Measurements from ENCODE around the gene PGBD4.
A peak's percentile ranks its signal among the peaks of the same experiment; 100 is the strongest.
"Not testable (repeated sequence)": the region's sequence is repeated elsewhere in the genome, so short reads cannot be mapped to it uniquely, and the experiment has no call there.

The PGBD4 gene

DNA sequence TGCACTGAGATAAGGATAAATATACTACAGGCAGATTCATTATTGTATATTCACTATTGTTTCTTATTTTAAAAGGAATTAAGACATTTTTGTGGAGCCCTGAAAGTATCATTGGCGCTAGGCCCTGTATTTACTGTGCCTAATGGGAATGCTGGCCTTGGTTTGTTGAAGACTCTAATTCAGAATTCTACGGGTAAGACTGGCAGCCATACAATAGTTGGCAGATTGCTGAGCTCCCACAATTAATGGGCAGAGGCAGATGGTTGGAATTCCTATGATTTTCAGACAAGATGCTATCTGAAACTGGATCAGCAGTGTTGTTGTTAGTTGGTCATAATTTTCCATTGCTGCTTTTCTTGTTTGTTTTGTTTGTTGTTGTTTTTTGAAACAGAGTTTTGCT is 14.7 kb downstream of the PGBD4 start:
- H3K79me1 ChIP-seq (replicated peaks; ENCODE audit: low read length, poor library complexity, severe bottlenecking) = no peaks in the 10 kb centered on the region
- no peak overlapping the region for H2BK120ac ChIP-seq (ENCODE audit: low read depth, low read length)
- no peaks in the 10 kb centered on the region for H3K36me3 ChIP-seq (ENCODE audit: control insufficient read depth in 1 of 2, insufficient read depth in 2 of 2, low read depth in 1 of 2, low read length in 2 of 2)
- H3K23ac ChIP-seq (ENCODE audit: low read length in 2 of 2) = no peak overlapping the region
- H3K18ac ChIP-seq (ENCODE audit: low read depth in 1 of 2, low read length in 2 of 2) = no peak overlapping the region
- no peak overlapping the region for H2AK5ac ChIP-seq (ENCODE audit: low read length, severe bottlenecking)
- H4K8ac ChIP-seq (ENCODE audit: low read length) = no peak overlapping the region
- no peak overlapping the region for H3K14ac ChIP-seq (ENCODE audit: low read length in 2 of 2)
- H3K4me1 ChIP-seq (ENCODE audit: control insufficient read depth, insufficient read depth, low read depth, low read length) = no peaks in the 10 kb centered on the region
- no peak overlapping the region for H4K91ac ChIP-seq (ENCODE audit: low read length)
- peaks cover 0 to 11% of the 10 kb centered on the region in 2 experiments for H3K27me3 ChIP-seq (ENCODE audit: control insufficient read depth in 1 of 2, insufficient read depth in 1 of 2, low read length in 2 of 2)
- H2BK15ac ChIP-seq (ENCODE audit: low read depth, poor library complexity, severe bottlenecking) = no peak overlapping the region
- H3K9me3 ChIP-seq (ENCODE audit: control insufficient read depth, low read length) = no peaks in the 10 kb centered on the region
- 90% methylated on average over 2 of the region's 2 CpGs for WGBS
- no peak overlapping the region for H2BK5ac ChIP-seq (ENCODE audit: low read depth, low read length, poor library complexity, severe bottlenecking)
- no peak overlapping the region for H3K4me2 ChIP-seq (ENCODE audit: low read length, poor library complexity, severe bottlenecking)
- H2BK12ac ChIP-seq (ENCODE audit: low read length in 2 of 2) = peak overlapping the region in 1 of 2 experiments; percentile 11
- H3K27ac ChIP-seq (ENCODE audit: low read length, poor library complexity, severe bottlenecking) = no peak overlapping the region
- no peak overlapping the region for H3K4me3 ChIP-seq (ENCODE audit: insufficient read depth in 1 of 2, low read depth in 1 of 2, low read length in 2 of 2)
- no peak for DNase-seq
- no peak overlapping the region for H3K9ac ChIP-seq (ENCODE audit: low read length)
- H3K4ac ChIP-seq (ENCODE audit: low read depth in 1 of 2, low read length in 2 of 2) = no peak overlapping the region
- no peak overlapping the region for H2AFZ ChIP-seq (ENCODE audit: low read depth, low read length)

DNA sequence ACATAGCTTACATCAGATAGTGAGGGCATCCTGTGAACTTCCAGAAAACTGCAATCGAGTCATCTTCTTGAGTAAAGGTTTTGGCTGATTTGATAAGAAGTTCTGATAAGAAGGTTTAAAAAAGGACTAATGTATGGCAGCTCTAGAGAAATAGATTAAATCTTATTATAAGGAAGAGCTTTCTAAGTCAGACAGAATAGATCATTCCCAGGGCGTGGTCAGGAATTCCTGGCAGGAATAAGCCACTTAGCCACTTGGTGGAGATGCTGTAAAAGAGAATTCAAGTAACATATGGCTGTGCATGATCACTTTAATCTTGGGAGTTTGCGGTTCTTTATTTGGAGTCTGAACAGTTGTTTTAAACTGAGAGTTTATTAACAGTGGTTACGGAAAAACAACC is 17.4 kb downstream of the PGBD4 start:
- no peak overlapping the region for H4K8ac ChIP-seq (ENCODE audit: low read length)
- H2BK120ac ChIP-seq (ENCODE audit: low read depth, low read length) = no peak overlapping the region
- H2BK15ac ChIP-seq (ENCODE audit: low read depth, poor library complexity, severe bottlenecking) = no peak overlapping the region

DNA sequence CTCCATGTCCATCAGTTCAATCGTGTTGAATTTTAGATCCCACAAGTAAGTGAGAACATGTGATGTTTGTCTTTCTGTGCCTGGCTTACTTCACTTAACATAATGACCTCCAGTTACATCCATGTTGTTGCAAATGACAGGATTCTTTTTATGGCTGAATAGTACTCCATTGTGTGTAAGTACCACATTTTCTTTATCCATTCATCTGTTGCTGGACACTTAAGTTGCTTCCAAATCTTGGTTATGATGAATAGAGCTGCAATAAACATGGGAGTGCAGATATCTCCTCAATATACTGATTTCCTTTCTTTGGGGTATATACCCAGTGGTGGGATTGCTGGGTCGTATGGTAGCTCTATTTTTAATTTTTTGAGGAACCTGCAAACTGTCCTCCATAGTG is 18.5 kb downstream of the PGBD4 start:
- H2AFZ ChIP-seq (ENCODE audit: low read depth, low read length); H4K91ac ChIP-seq (ENCODE audit: low read length); H2BK120ac ChIP-seq (ENCODE audit: low read depth, low read length); H3K4ac ChIP-seq (ENCODE audit: low read depth in 1 of 2, low read length in 2 of 2); H3K79me1 ChIP-seq (replicated peaks; ENCODE audit: low read length, poor library complexity, severe bottlenecking); H3K4me2 ChIP-seq (ENCODE audit: low read length, poor library complexity, severe bottlenecking); H2BK15ac ChIP-seq (ENCODE audit: low read depth, poor library complexity, severe bottlenecking); H3K27me3 ChIP-seq (ENCODE audit: control insufficient read depth in 1 of 2, insufficient read depth in 1 of 2, low read length in 2 of 2); H3K27ac ChIP-seq (ENCODE audit: low read length, poor library complexity, severe bottlenecking); H3K4me1 ChIP-seq (ENCODE audit: control insufficient read depth, insufficient read depth, low read depth, low read length); H4K8ac ChIP-seq (ENCODE audit: low read length); DNase-seq; H2AK5ac ChIP-seq (ENCODE audit: low read length, severe bottlenecking); H3K23ac ChIP-seq (ENCODE audit: low read length in 2 of 2); H2BK5ac ChIP-seq (ENCODE audit: low read depth, low read length, poor library complexity, severe bottlenecking); H3K9me3 ChIP-seq (ENCODE audit: control insufficient read depth, low read length); H3K14ac ChIP-seq (ENCODE audit: low read length in 2 of 2); H3K18ac ChIP-seq (ENCODE audit: low read depth in 1 of 2, low read length in 2 of 2); H2BK12ac ChIP-seq (ENCODE audit: low read length in 2 of 2); H3K9ac ChIP-seq (ENCODE audit: low read length); H3K36me3 ChIP-seq (ENCODE audit: control insufficient read depth in 1 of 2, insufficient read depth in 2 of 2, low read depth in 1 of 2, low read length in 2 of 2); H3K4me3 ChIP-seq (ENCODE audit: insufficient read depth in 1 of 2, low read depth in 1 of 2, low read length in 2 of 2): not testable (repeated sequence)
- WGBS = 86% methylated on average over 1 of the region's 2 CpGs

More for the DNA sequence above, 17.4 kb downstream of the PGBD4 start:
- Histone ChIP-seq H2AK5ac (ENCODE audit: low read length, severe bottlenecking) (no peak overlapping the region), H2BK12ac (ENCODE audit: low read length in 2 of 2) (no peak overlapping the region), H2AFZ (ENCODE audit: low read depth, low read length) (no peak overlapping the region), H3K9ac (ENCODE audit: low read length) (no peak overlapping the region), H3K4me1 (ENCODE audit: control insufficient read depth, insufficient read depth, low read depth, low read length) (no peaks in the 10 kb centered on the region), H3K36me3 (ENCODE audit: control insufficient read depth in 1 of 2, insufficient read depth in 2 of 2, low read depth in 1 of 2, low read length in 2 of 2) (no peaks in the 10 kb centered on the region), H3K4me2 (ENCODE audit: low read length, poor library complexity, severe bottlenecking) (no peak overlapping the region), H3K18ac (ENCODE audit: low read depth in 1 of 2, low read length in 2 of 2) (no peak overlapping the region), H3K79me1 (replicated peaks; ENCODE audit: low read length, poor library complexity, severe bottlenecking) (no peaks in the 10 kb centered on the region), H4K91ac (ENCODE audit: low read length) (no peak overlapping the region), H3K4ac (ENCODE audit: low read depth in 1 of 2, low read length in 2 of 2) (no peak overlapping the region), H3K14ac (ENCODE audit: low read length in 2 of 2) (no peak overlapping the region), H3K9me3 (ENCODE audit: control insufficient read depth, low read length) (no peaks in the 10 kb centered on the region), H2BK5ac (ENCODE audit: low read depth, low read length, poor library complexity, severe bottlenecking) (no peak overlapping the region), H3K27ac (ENCODE audit: low read length, poor library complexity, severe bottlenecking) (no peak overlapping the region), H3K4me3 (ENCODE audit: insufficient read depth in 1 of 2, low read depth in 1 of 2, low read length in 2 of 2) (no peak overlapping the region), H3K23ac (ENCODE audit: low read length in 2 of 2) (no peak overlapping the region), H3K27me3 (ENCODE audit: control insufficient read depth in 1 of 2, insufficient read depth in 1 of 2, low read length in 2 of 2) (peaks cover 0 to 8% of the 10 kb centered on the region in 2 experiments)
- 41% methylated on average over 2 of the region's 4 CpGs for WGBS
- peak; percentile 61 for DNase-seq

DNA sequence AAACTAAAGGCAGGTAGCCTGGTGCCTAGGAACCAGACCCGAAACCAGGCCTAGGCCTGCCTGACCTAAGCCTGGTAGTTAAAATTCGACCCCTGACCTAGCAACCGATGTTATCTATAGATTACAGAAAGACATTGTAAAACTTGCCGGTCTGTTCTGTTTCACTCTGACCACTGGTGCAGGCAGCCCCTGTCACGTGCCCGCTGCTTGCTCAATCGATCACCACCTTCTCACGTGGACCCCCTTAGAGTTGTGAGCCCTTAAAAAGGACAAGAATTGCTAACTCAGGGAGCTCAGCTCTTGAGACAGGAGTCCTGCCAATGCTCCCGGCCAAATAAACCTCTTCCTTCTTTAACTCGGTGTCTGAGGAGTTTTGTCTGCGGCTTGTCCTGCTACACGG is 19.9 kb downstream of the PGBD4 start:
- not testable (repeated sequence) for H3K4me1 ChIP-seq (ENCODE audit: control insufficient read depth, insufficient read depth, low read depth, low read length); H3K4me3 ChIP-seq (ENCODE audit: insufficient read depth in 1 of 2, low read depth in 1 of 2, low read length in 2 of 2); H3K79me1 ChIP-seq (replicated peaks; ENCODE audit: low read length, poor library complexity, severe bottlenecking)

More for the DNA sequence above, 19.9 kb downstream of the PGBD4 start:
- H3K4me2 ChIP-seq (ENCODE audit: low read length, poor library complexity, severe bottlenecking); H3K27ac ChIP-seq (ENCODE audit: low read length, poor library complexity, severe bottlenecking); H2BK5ac ChIP-seq (ENCODE audit: low read depth, low read length, poor library complexity, severe bottlenecking); H3K9ac ChIP-seq (ENCODE audit: low read length); H2AFZ ChIP-seq (ENCODE audit: low read depth, low read length); H3K23ac ChIP-seq (ENCODE audit: low read length in 2 of 2); H3K27me3 ChIP-seq (ENCODE audit: control insufficient read depth in 1 of 2, insufficient read depth in 1 of 2, low read length in 2 of 2); H3K9me3 ChIP-seq (ENCODE audit: control insufficient read depth, low read length); H2AK5ac ChIP-seq (ENCODE audit: low read length, severe bottlenecking); H4K91ac ChIP-seq (ENCODE audit: low read length); H2BK15ac ChIP-seq (ENCODE audit: low read depth, poor library complexity, severe bottlenecking); H2BK120ac ChIP-seq (ENCODE audit: low read depth, low read length); H3K14ac ChIP-seq (ENCODE audit: low read length in 2 of 2); H3K36me3 ChIP-seq (ENCODE audit: control insufficient read depth in 1 of 2, insufficient read depth in 2 of 2, low read depth in 1 of 2, low read length in 2 of 2): not testable (repeated sequence)
- H3K18ac ChIP-seq (ENCODE audit: low read depth in 1 of 2, low read length in 2 of 2) = peak overlapping the region in 1 of 2 experiments; percentile 61
- peak overlapping the region in 1 of 2 experiments; percentile 77 for H2BK12ac ChIP-seq (ENCODE audit: low read length in 2 of 2)
- 83% methylated on average over 12 of the region's 12 CpGs for WGBS
- peak; percentile 18 for DNase-seq
- peak overlapping the region in 1 of 2 experiments; percentile 35 for H3K4ac ChIP-seq (ENCODE audit: low read depth in 1 of 2, low read length in 2 of 2)
- H4K8ac ChIP-seq (ENCODE audit: low read length) = peak overlapping the region; percentile 54
